H1 (cell line): ENCODE measurements around the gene CACNA1F. TPM values are rescaled to one million over a fixed set of nuclear protein-coding genes. Genes with fewer than 3 reads are reported as not detected.

Experiments
- BRCA1 ChIP-seq: IDR thresholded peaks from 2 replicates; pipeline ENCODE4 v1.6.1; 2012; ENCODE audit warnings: low read depth, low read length, improper control_type of control experiment
- CREB1 ChIP-seq: IDR thresholded peaks from 2 replicates; pipeline ENCODE4 v1.6.1; 2012; ENCODE audit warnings: inconsistent platforms
- EGR1 ChIP-seq: IDR thresholded peaks from 2 replicates; pipeline ENCODE4 v1.6.1; 2011; ENCODE audit warnings: low read depth, low read length, borderline replicate concordance
- SAP30 ChIP-seq: fragments of 300-600 bp; sonication (generic); IDR thresholded peaks from 2 replicates; pipeline ENCODE4 v1.7.1; 2012; ENCODE audit warnings: low read length, moderate library complexity, mild to moderate bottlenecking, inconsistent platforms; ENCODE audit not compliant: insufficient read depth, insufficient replicate concordance
- SIN3A ChIP-seq, 2 experiments: IDR thresholded peaks in 1 of 2; conservative IDR thresholded peaks in 1 of 2; 2 replicates each; pipeline ENCODE4 v1.6.1; 2011 to 2012; ENCODE audit warnings: low read length in 2 of 2, improper control_type of control experiment in 1 of 2, low read depth in 1 of 2, mild to moderate bottlenecking in 1 of 2
- SUZ12 ChIP-seq: fragments of 200-600 bp; sonication (generic); IDR thresholded peaks from 2 replicates; pipeline ENCODE4 v1.6.1; 2012; ENCODE audit warnings: mild to moderate bottlenecking, inconsistent platforms, low read length, moderate library complexity, mixed read lengths
- TBP ChIP-seq: IDR thresholded peaks from 2 replicates; pipeline ENCODE4 v1.6.1; 2011; ENCODE audit warnings: low read depth, low read length, improper control_type of control experiment
- polyA plus RNA-seq, 7 experiments: library from polyadenylated mRNA; depleted of rRNA in 3 of 7; stranded (reverse) in 5 of 7; unstranded in 2 of 7; fragments of >200 nt in 5 of 7; fragments of 200-250 nt in 2 of 7; gene quantifications; 1 replicate in 5 of 7; 2 replicates in 1 of 7; 4 replicates in 1 of 7; pipeline versions ENCODE4 v1.2.1 to v1.2.3, GENCODE V29; 2011 to 2013; ENCODE audit warnings: missing spikeins in 2 of 7, mixed read lengths in 2 of 7
- total RNA-seq: library from RNA; stranded (reverse); fragmentation: NEBNext Ultra II Directional; extraction: Animal tissue kit (Norgen Biotek cat#: 25700); gene quantifications from 2 replicates; pipeline ENCODE4 v1.2.1, GENCODE V29; 2021
- TF ChIP-seq, protein P1 (sequence below): fragments of 300-600 bp; sonication (generic); IDR thresholded peaks from 2 replicates; pipeline ENCODE4 v1.7.1; 2012; ENCODE audit warnings: low read length, moderate library complexity, mild to moderate bottlenecking, inconsistent platforms; ENCODE audit not compliant: insufficient replicate concordance

The CACNA1F gene
- total and polyA plus RNA-seq, 2 of the 8 experiments (the other 6 are each of a cell fraction or from before 2014, with no cell fraction given) = 0.59 to 0.84 TPM

DNA sequence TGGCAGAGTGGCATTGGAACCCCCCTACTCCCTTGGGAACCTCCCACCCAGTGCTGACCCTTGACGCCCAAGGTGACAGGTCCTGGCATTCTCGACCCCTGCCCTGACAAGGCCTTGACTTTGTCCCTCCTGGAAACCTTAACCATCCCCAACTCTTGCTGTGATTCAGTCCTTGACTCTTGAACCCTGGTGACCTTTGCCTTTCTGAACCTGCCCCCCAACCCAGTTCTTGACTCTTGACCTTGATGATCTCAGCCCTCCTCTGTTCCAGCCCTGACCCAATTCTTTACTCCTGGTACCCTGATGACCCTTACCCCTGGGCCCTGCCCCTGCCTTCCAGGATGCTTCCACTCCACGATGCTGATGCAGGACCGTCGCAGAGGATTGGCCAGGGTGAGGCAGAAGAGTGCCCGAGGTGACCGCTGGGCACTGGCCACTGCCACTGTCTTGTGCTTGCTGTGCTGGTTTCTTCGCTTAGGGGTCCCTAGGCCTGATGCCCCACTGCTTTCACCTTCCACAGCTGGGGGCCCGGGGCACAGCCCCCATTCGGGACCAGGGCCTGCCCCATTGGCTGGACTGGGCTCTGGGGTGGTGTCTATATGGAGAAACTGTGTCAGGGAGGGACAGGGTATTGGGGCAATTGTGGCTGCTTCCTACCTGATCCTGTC lies 1.7 kb downstream of the CACNA1F start (continued):
- TF ChIP-seq, protein P1, sequence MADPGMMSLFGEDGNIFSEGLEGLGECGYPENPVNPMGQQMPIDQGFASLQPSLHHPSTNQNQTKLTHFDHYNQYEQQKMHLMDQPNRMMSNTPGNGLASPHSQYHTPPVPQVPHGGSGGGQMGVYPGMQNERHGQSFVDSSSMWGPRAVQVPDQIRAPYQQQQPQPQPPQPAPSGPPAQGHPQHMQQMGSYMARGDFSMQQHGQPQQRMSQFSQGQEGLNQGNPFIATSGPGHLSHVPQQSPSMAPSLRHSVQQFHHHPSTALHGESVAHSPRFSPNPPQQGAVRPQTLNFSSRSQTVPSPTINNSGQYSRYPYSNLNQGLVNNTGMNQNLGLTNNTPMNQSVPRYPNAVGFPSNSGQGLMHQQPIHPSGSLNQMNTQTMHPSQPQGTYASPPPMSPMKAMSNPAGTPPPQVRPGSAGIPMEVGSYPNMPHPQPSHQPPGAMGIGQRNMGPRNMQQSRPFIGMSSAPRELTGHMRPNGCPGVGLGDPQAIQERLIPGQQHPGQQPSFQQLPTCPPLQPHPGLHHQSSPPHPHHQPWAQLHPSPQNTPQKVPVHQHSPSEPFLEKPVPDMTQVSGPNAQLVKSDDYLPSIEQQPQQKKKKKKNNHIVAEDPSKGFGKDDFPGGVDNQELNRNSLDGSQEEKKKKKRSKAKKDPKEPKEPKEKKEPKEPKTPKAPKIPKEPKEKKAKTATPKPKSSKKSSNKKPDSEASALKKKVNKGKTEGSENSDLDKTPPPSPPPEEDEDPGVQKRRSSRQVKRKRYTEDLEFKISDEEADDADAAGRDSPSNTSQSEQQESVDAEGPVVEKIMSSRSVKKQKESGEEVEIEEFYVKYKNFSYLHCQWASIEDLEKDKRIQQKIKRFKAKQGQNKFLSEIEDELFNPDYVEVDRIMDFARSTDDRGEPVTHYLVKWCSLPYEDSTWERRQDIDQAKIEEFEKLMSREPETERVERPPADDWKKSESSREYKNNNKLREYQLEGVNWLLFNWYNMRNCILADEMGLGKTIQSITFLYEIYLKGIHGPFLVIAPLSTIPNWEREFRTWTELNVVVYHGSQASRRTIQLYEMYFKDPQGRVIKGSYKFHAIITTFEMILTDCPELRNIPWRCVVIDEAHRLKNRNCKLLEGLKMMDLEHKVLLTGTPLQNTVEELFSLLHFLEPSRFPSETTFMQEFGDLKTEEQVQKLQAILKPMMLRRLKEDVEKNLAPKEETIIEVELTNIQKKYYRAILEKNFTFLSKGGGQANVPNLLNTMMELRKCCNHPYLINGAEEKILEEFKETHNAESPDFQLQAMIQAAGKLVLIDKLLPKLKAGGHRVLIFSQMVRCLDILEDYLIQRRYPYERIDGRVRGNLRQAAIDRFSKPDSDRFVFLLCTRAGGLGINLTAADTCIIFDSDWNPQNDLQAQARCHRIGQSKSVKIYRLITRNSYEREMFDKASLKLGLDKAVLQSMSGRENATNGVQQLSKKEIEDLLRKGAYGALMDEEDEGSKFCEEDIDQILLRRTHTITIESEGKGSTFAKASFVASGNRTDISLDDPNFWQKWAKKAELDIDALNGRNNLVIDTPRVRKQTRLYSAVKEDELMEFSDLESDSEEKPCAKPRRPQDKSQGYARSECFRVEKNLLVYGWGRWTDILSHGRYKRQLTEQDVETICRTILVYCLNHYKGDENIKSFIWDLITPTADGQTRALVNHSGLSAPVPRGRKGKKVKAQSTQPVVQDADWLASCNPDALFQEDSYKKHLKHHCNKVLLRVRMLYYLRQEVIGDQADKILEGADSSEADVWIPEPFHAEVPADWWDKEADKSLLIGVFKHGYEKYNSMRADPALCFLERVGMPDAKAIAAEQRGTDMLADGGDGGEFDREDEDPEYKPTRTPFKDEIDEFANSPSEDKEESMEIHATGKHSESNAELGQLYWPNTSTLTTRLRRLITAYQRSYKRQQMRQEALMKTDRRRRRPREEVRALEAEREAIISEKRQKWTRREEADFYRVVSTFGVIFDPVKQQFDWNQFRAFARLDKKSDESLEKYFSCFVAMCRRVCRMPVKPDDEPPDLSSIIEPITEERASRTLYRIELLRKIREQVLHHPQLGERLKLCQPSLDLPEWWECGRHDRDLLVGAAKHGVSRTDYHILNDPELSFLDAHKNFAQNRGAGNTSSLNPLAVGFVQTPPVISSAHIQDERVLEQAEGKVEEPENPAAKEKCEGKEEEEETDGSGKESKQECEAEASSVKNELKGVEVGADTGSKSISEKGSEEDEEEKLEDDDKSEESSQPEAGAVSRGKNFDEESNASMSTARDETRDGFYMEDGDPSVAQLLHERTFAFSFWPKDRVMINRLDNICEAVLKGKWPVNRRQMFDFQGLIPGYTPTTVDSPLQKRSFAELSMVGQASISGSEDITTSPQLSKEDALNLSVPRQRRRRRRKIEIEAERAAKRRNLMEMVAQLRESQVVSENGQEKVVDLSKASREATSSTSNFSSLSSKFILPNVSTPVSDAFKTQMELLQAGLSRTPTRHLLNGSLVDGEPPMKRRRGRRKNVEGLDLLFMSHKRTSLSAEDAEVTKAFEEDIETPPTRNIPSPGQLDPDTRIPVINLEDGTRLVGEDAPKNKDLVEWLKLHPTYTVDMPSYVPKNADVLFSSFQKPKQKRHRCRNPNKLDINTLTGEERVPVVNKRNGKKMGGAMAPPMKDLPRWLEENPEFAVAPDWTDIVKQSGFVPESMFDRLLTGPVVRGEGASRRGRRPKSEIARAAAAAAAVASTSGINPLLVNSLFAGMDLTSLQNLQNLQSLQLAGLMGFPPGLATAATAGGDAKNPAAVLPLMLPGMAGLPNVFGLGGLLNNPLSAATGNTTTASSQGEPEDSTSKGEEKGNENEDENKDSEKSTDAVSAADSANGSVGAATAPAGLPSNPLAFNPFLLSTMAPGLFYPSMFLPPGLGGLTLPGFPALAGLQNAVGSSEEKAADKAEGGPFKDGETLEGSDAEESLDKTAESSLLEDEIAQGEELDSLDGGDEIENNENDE = no peak
- TF ChIP-seq CREB1 (no peak), TBP (no peak), SUZ12 (no peak), EGR1 (no peak), SIN3A (conservative IDR thresholded peaks at IDR 0.05 in 1 of 2, IDR thresholded peaks at IDR 0.05 in 1 of 2; ENCODE audit: low read depth in 1 of 2, low read length in 2 of 2) (no peak), BRCA1 (no peak), SAP30 (no peak)
- TF ChIP-seq, all 59 proteins: peak for 0
